Measurements from ENCODE around the gene ZNF584.
"Not testable (repeated sequence)": the region's sequence is repeated elsewhere in the genome, so short reads cannot be mapped to it uniquely, and the experiment has no call there.

The ZNF584 gene

DNA sequence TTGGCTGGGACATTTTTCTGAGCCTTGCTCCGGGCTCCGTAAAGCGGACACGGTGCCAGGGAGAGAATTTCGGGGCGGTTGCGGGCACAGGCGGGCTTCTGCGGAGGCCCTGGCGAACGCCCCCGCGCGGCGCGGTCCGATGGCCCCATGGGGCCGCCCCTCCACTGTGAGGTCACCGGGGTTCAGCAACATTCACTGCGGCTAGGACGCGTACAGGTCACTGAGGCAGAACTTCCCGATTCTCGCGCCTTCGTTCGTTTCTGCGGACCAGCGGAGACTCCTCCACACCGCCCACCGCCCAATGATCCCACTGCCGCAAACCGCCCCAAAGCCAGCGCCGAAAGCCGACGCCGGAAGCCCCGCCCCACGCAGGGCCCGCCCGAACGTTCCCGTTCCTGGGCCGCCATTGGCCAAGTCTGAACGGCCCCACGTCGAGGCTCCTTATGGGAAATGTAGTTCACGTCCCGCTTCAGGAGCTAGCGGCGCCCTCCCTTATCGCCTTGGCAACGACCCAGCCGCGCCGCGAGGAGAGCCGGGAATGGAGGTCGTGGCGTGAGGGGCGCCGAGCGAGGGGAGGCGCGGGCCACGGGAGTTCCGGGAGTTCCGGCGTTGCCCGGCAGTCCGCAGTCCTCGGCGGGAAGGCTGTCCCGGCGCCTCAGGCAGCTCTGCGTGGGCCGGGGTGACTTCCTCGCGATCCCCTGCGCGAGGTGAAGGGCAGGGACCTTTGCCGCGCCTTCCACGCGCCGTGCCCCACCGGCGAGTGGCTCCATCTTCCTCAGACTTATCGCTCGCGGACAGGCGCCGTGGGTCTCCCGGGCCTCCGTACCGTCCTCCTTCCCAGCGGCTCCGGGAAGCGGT, at the start of gene ZNF584:
Gene ZNF584, plus strand, starts transcription at position 498 of the 858 bp plus-strand sequence. CDS start 499 bp downstream, outside the sequence.
- DNase-seq: peak; percentile 97

DNA sequence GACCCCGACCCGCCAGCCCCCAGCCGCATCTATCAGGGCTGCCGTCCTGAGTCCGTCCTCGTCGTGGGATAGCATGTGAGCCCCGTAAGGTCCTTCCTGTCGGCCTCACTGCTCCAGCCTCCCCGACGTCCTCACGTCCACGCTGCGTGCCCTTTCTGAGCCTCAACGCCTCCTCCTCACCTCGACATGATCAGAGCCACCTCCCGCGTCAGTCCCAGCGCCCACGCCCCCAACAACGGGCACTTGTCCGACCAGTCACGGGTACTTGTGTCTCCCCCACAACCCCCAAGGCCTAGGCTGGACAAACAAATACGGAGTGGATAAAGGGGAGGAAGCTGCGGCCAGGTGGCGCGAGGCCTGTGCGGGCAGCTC, 46.6 kb upstream of the ZNF584 start:
- no peak for DNase-seq

DNA sequence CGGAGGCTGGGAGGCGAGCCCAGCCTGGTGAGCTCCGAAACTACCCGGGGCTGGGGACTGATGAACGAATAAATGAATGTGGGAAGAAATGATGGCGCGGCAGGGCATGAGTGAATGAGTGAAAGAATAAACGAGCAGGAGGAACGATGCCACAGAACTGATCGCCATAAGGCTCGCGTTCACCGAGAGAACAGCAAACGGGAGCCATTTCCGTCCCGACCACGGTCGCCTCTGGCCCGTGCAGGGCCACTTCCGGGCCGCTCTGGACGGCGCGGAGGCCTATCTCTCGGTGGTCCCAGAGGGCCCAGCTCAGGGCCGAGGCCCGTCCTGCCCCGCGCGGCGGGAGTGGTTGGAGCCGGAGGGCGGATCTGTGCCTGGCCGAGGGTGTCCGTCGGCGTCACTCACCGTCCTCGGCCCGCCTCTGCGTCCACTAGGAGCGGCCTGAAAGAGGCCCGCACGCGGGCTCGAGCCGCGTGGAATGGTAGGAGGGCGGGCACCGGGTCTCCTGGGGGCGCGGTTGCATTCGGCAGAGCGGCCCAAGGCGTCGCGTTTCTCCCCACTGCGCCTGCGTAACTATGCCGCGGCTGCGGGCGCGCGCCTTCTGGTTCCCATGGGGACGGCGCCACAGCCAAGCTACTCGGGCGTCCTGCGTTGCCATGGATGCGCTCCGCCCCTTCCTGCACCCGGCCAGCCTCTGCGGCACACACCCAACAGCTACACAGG, 46.0 kb upstream of the ZNF584 start, which contains the start of gene ZNF497:
Gene ZNF497, minus strand, starts transcription at position 480 of the 723 bp plus-strand sequence. CDS start 5,116 bp downstream, outside the sequence.
- peak; percentile 100 for DNase-seq

DNA sequence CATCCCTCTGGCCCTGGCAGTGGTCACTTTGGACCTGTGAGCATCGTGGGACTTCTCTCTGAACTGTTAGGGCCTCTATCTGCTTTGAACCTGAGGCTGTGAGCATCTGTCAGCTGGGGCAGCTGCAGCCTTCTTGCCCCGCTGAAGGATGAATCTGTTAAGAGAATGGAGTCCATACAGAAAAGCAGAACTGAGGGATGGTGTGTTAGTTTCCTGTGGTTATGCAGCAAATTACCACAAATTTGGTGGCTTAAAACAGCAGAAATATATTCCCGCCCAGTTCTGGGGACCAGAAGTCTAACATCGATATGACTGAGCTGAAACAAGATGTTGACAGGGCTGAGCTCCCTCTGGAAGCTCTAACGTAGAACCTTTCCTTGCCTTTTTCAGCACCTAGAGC, 44.3 kb upstream of the ZNF584 start:
- no peak for DNase-seq

DNA sequence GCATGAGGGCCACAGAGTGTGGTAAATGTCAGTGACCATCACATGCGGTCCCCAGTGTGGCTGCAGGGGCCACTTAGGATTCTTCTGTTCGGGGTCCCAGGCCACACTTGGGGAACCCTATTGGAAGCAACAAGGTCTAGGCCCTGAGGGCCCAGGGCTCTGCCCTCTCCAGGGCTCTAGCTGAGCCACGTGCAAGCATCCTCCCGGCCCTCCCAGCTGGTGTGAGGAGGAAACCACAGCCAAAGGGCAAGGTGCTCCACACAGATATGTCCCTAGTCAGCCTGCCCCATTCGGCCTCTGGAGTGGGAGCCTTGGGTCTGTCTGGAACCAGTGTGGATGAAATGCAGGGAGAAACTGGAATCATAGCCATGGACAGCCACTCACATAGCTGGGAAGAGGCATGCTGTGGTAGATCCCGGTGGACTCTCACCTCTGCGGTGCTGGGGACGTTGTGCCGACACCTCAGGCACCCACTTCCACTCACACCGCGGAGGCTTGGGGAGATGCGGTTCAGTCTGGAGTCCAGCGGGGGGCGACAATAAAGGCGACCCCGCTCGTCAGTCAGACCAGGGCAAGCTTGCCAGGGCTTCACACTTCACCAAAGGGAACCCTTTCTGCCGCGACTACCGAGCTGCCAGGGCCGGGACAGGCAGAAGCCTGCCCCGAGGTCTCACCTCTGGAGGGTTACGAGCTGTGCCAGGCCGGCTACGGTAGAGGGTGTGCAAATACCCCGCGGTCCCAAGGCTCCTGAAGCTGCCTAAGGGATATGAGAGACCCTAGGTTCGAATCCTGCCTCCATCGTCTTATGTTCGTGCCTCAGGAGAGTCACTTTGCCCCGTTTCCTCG, 41.6 kb upstream of the ZNF584 start:
- no peak for DNase-seq

DNA sequence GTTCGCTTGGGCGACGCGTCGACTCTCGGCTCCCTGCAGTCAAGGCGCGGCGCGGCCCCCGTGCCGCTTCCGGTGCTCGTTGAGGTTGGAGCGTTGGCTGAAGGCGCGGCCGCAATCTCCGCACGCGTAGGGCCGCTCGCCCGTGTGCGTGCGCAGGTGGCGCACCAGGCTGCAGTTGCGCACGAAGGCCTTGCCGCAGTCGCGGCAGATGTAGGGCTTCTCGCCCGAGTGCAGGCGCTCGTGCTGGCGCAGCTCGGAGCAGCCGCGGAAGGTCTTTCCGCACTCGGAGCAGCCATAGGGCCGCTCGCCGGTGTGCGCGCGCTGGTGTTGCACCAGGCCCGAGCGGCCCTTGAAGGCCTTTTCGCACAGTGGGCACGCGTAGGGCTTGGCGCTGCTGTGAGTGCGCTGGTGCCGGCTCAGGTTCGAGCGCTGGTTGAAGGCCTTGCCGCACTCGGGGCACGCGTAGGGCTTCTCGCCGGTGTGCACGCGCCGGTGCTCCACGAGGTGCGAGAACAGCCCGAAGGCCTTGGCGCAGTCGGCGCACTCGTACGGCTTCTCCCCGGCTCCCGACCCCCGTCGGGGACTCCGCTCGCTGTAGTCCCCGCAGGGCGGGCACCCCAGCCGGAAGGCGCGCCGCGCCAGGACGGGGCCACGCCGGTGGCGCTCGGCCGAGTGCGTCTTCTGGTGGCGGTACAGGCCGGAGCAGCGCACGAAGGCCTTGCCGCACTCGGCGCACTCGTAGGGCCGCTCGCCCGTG, 40.6 kb upstream of the ZNF584 start:
- no peak for DNase-seq

DNA sequence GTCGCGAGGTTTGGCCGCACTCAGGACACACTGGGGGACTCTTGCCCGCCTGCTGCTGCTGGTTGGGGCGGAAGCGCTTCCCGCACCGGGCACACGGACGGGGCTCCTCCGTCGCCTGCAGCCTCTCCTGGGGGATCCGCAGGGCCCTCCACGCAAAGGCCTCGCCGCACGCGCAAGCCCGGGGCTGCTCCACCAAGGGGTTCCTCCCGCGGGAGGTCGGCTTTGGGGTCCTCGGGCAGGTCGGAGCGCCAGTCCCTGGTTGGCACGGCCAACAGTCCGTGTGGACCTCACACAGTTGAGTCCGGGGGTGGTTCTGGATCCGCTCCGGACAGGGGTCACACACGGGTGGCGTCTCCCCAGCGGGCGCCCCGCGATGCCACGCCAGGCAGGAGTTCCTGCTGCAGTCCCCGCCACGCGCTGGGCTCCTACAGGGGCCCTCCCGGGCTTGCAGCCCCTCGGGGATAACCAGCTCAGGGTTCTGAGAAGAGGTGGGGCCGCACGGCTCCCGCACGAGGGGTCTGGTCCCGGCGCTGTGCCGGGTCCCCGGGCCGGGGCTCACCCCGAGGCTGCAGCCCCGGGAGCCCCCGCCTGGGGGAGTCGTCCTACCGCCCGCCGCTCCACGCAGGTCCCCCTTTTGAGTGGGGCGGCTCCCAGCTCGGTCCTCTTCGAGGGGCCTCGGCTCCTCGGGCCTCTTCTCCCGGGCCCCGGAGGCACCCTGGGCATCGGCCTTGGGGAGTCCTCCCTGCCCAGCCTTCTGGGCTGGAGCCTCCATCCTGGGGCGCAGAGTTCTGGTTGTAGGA, 39.7 kb upstream of the ZNF584 start:
- no peak for DNase-seq

DNA sequence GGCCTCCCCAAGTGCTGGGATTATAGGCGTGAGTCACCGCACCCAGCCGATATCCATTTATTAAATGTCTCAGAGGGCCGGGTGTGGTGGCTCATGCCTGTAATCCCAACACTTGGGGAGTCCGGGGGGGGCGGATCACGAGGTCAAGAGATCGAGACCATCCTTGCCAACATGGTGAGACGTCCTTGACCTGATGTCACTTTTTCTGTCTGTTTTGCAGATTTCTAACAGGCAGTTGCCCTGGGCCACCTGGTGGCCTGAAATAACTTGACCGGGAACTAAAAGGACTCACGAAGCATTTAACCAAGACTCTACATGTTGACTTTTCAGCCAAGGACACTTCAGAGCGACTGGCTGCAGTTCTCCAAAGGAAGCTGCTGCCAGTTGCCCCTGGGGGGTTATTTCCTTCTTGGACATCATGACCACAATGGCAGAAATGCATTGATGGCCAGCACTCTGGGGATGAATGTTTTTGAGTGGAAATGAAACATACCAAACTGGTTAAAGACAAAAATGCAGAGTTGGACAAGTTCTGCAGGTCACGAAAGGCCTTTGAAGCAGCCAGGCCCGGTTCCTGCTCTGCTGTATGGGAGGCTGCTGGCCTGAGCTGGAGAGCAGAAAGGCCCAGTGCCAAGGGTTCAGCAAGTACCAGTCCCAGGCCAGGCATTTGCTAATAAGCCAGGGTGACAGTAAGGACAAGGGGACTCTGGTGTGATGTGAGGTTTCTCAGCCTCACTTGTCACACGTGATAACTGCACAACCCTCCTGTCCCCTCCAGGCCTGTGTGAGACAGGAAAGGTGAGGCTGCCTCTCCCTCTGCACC, 35.9 kb upstream of the ZNF584 start:
- DNase-seq: no peak

DNA sequence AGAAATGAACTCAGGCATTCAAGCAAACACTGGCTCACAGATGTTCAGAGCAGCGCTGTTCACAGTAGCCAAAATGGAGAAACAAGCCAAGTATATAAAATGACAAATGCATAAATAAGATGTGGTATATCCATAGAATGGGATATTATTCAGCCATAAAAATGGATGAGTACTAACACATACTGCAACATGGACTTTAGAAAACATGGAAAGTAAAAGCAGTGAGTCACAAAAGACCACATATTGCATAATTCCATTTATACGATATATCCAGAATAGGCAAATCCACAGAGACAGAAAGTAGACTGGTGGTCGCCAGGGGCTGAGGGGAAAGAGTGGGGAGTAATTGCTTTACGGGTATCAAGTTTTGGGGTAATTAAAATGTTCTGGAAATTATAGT, 34.2 kb upstream of the ZNF584 start:
- no peak for DNase-seq

DNA sequence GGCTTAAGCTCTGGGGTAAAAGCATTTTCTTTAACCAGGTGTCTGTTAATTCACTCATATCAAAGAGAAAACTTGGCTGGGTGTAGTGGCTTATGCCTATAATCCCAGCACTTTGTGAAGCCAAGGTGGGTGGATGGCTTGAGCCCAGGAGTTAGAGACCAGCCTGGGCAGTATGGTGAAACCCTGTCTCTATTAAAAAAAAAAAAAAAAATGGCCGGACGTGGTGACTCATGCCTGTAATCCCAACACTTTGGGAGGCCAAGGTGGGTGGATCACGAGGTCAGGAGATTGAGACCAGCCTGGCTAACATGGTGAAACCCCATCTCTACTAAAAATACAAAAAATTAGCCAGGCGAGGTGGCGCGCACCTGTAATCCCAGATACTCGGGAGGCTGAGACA, 31.7 kb upstream of the ZNF584 start:
- not testable (repeated sequence) for DNase-seq

DNA sequence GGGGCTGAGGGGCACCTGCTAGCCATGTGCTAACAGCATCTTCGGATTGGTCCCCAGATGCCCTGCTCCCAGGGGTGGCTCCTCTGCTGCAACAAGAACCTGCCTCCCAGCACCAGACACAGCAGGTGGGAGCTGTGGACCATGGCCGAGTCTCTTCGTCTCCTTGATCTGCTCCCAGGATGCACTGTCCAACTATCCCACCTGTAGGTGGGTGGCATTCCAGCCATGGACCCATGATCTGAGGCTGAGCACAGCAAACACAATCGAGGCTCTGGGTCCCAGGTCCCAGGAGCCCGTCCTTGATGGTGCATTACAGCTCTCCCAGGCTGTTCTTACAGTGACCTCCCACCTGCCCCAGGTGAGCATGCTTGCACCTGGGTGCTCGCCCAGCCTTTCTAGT, 29.2 kb upstream of the ZNF584 start:
- no peak for DNase-seq

DNA sequence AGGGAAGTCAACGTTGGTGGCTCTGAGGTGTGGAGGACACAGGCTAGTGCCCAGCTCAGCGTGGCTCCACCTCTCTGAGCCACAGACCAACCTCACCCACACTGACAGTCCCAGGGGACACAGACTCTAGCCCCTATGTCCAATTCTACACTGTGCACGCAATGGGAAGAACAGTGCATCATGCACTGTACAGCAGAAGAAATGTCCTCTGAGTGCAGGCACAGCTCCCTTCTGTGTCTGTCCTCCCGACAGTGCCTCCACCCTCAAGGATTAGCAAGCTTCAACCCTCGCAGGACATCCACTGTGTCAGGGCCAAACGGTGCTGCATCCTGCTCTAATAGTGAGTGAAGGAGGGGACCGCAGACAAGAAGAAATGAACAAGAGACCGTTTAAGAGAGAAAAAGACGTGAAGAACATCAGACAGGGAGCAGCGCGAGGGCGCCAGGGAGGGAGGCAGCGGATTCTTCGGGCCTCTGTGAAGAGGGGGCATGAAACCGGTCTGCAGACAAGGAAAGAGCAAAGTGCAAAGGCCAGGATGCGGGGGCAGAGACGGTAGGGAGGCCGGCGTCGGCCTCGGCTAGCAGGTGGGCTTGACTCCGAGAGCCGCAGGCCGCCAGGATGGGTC, 28.3 kb upstream of the ZNF584 start:
- DNase-seq: no peak

DNA sequence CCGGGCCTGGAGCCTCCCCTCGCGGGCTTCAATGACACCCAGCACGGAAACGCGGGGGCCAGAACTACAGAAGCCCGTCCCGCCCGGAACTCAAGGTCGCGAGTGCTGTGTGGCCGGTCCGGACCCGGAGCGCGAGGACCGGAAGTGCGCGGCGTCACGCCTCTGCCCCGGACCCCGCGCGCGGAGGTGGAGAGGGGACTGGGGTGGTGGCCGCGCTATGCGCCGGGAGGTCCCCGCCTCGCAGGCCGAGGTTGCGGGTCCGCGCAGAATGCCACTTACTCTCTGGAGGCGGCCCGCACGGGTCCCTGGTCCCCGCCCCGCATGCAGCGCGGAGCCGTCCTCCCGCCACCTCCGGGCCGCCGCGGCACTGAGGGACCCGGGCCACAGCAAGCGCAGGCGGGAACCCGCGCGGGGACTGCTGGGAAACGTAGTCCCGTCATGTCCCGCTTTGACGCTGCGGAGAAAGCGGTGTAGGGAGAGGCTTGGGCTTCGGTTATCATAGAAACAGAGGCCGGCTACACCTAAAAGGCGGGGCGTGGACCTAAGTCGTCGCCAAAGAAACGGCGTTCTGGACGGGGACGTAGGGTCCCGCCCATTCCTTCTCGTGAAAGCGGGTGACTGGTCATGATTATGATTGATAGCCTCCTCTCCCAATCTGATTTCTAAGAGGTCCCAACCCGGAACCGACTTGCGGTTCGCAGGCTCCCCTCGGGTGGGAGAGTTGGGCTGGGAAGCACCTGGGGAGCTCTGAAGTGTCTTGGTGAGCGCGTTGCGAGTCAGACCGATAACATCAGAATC, 27.6 kb upstream of the ZNF584 start, which contains the start of gene ZNF837:
Gene ZNF837, minus strand, starts transcription at position 369 of the 798 bp plus-strand sequence. CDS start 11,698 bp downstream, outside the sequence.
- DNase-seq: peak; percentile 99

DNA sequence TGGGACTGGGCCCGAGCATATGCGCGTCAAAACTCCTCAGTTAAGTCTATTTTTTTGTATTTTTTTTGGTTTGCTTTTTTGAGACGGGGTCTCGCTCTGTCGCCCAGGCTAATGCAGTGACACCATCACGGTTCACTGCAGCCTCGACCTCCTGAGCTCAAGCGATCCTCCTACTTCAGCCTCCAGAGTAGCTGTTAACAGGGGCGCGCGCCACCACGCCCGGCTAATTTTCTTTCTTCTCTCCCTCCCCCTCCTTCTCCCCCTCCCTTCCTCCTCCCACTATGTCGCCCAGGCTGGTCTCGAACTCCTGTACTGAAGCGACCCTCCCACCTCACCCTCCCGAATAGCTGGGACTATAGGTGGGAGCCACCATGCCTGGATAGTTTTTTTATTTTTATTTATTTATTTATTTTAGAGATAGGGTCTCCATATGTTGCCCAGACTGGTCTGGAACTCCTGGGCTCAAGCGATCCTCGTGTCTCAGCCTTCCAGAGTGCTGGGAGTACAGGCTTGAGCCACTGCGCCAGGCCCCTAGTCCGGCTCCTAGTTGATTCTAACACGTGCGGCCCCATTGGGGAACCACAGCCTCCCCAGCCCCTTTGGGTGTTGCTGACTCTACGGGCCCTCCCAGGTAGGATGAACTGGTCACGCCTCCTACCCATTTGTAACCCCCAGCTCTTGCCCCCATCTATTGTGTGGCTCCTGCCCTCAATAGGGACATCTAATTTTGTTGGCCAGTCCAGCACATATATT, 26.8 kb upstream of the ZNF584 start:
- DNase-seq: no peak

DNA sequence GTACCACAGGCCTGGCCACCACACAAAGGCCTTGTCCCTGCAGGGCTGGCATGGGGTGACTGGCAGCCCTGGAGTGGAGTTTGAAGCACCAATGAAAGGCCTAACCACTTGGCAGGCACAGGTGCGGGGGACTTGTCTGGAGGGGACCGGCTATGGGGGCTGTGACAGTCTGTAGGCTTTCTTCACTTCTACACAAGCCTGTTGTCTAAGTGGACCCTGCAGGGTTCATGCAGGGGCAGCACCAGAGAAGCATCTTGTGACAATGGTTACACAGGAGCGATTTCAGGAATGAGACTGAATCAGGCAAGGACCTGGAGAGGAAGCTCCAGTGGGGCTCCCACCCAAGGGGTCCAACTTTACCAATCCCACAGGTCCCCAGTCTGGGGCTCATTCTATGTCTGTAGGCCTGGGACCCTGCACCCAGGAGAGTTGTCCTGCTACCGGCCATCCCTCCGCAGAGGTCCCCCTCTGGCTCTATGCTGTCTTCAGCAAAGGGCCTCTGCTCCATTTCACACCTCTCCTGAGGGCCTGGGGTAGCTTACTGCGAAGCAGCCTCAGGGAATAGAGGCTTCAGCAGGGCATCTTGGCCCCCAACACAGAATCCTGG, 25.3 kb upstream of the ZNF584 start:
- no peak for DNase-seq

DNA sequence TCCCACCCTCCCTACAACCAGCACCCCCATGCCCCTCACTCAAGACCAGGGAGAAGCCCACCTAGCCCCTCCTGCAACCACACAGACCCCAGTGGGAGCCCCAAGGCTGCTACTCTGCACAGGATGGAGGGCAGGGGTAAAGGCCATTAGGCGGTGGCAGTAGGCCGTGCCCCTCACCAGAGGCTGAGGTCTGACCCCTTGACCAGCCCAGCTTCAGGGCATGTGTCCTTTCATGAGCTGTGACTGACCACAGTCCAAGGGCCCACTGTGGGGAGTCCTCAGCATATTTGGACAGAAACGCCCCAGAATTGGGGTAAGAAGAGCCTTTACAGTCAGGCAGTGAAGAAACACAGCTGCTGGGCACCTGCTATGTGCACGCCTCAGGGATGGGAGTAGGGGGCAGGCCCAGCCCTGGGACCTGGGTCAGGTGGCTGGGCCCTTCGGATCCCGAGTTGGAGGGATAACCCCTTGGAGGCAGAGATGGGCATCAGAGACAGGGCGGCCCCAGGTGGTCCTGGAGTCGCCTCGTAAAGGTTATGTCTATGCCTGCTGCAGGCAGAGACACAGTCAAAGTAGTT, 23.0 kb upstream of the ZNF584 start:
- no peak for DNase-seq

DNA sequence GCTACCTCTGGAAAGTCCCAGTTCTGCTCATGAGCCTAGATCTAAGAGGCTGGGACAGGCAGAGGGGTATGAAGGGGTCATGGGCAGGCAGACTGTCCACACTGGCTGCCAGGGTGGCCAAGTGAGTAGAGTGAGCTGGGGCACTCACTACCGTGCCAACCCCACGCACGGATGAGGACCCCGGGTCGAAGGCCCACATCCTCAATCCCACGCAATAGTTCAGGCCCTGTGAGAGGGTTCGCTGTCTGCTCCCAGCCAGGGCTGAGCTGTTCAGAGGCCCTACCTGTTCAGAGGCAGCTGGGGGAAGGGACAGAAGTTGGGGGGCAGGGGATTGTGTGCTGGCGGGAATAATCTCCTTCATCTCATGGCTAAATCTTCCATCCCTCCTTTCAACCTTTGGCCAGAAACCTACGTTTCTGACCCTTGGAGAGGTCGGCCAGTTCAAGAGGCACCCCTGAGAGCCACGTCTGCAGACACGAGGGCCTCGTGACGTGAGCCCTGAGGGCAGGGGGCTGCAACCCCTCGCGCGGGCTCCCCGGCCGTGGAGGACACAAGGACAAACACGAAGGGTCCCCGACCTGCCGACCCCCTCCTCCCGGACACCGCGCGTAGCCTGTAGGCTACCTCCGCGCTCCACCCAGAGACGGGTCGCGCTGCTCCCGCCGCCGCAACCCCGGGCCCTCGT, 22.4 kb upstream of the ZNF584 start:
- no peak for DNase-seq

Measured in retina (tissue), 1 donor.